ENCODE data around the gene IMPDH1. TPM values are rescaled to one million over a fixed set of nuclear protein-coding genes. Genes with fewer than 3 reads are reported as not detected.

The IMPDH1 gene
- total and polyA plus RNA-seq, 2 experiments from 2014 or later, result 34.7 to 70.5 TPM

GRCh38 chr7:128394904-128395496 is 14.8 kb downstream of the IMPDH1 start:
- Histone ChIP-seq H3K4me1 (ENCODE audit: insufficient read depth) (no peaks in the 10 kb centered on the region), H3K36me3 (replicated peaks; ENCODE audit: insufficient read depth, low read depth) (no peaks in the 10 kb centered on the region), H3K4me2 (no peak overlapping the region), H4K20me1 (ENCODE audit: insufficient read depth, poor library complexity, severe bottlenecking) (no peaks in the 10 kb centered on the region), H3K4me3 (no peak overlapping the region), H3K9me2 (replicated peaks; ENCODE audit: insufficient read depth) (no peaks in the 10 kb centered on the region), H3K27me3 (no peaks in the 10 kb centered on the region), H3K9me3 (ENCODE audit: low read depth) (no peaks in the 10 kb centered on the region), H3K27ac (no peak overlapping the region), H3K79me2 (no peaks in the 10 kb centered on the region), H2AFZ (no peak overlapping the region)
- TF ChIP-seq EZH2 (IDR thresholded peaks at IDR 0.05; ENCODE audit: borderline replicate concordance) (no peak), CTCF (IDR thresholded peaks at IDR 0.05; ENCODE audit: poor library complexity) (no peak), EZH2phosphoT487 (IDR thresholded peaks at IDR 0.05; ENCODE audit: low read depth, severe bottlenecking, unreplicated experiment) (no peak)
- DNase-seq (ENCODE audit: low spot score), result no peak
- WGBS (ENCODE audit: low lambda C conversion rate, missing lambda C conversion rate), result 95% methylated on average over 16 of the region's 16 CpGs

- H3K79me2 ChIP-seq, result no peaks in the 10 kb centered on the region
- no peak overlapping the region for H2AFZ ChIP-seq
- DNase-seq (ENCODE audit: low spot score), result no peak
Measured at GRCh38 chr7:128393526-128394330, 16.1 kb downstream of the IMPDH1 start.

GRCh38 chr7:128392446-128393327 is 17.1 kb downstream of the IMPDH1 start:
- Histone ChIP-seq H3K4me1 (ENCODE audit: insufficient read depth) (no peaks in the 10 kb centered on the region), H3K36me3 (replicated peaks; ENCODE audit: insufficient read depth, low read depth) (no peaks in the 10 kb centered on the region), H4K20me1 (ENCODE audit: insufficient read depth, poor library complexity, severe bottlenecking) (no peaks in the 10 kb centered on the region), H3K9me3 (ENCODE audit: low read depth) (no peaks in the 10 kb centered on the region), H3K4me3 (no peak overlapping the region), H3K4me2 (no peak overlapping the region), H3K9me2 (replicated peaks; ENCODE audit: insufficient read depth) (no peaks in the 10 kb centered on the region), H2AFZ (no peak overlapping the region), H3K79me2 (no peaks in the 10 kb centered on the region), H3K27me3 (peaks cover 3% of the 10 kb centered on the region), H3K27ac (no peak overlapping the region)
- 98% methylated on average over 16 of the region's 18 CpGs for WGBS (ENCODE audit: low lambda C conversion rate, missing lambda C conversion rate)
- no peak for DNase-seq (ENCODE audit: low spot score)
- TF ChIP-seq EZH2 (IDR thresholded peaks at IDR 0.05; ENCODE audit: borderline replicate concordance) (no peak), CTCF (IDR thresholded peaks at IDR 0.05; ENCODE audit: poor library complexity) (no peak), EZH2phosphoT487 (IDR thresholded peaks at IDR 0.05; ENCODE audit: low read depth, severe bottlenecking, unreplicated experiment) (no peak)

More at GRCh38 chr7:128393526-128394330, 16.1 kb downstream of the IMPDH1 start:
- H3K9me2 ChIP-seq (replicated peaks; ENCODE audit: insufficient read depth), result no peaks in the 10 kb centered on the region
- H3K4me2 ChIP-seq, result no peak overlapping the region
- H3K36me3 ChIP-seq (replicated peaks; ENCODE audit: insufficient read depth, low read depth), result no peaks in the 10 kb centered on the region
- no peak for TF ChIP-seq EZH2phosphoT487 (IDR thresholded peaks at IDR 0.05; ENCODE audit: low read depth, severe bottlenecking, unreplicated experiment)
- TF ChIP-seq CTCF (IDR thresholded peaks at IDR 0.05; ENCODE audit: poor library complexity), result no peak
- no peak for TF ChIP-seq EZH2 (IDR thresholded peaks at IDR 0.05; ENCODE audit: borderline replicate concordance)
- no peaks in the 10 kb centered on the region for H3K4me1 ChIP-seq (ENCODE audit: insufficient read depth)
- H3K9me3 ChIP-seq (ENCODE audit: low read depth), result no peaks in the 10 kb centered on the region
- no peaks in the 10 kb centered on the region for H4K20me1 ChIP-seq (ENCODE audit: insufficient read depth, poor library complexity, severe bottlenecking)
- WGBS (ENCODE audit: low lambda C conversion rate, missing lambda C conversion rate), result 96% methylated on average over 22 of the region's 23 CpGs
- H3K4me3 ChIP-seq, result no peak overlapping the region
- H3K27ac ChIP-seq, result no peak overlapping the region
- H3K27me3 ChIP-seq, result no peaks in the 10 kb centered on the region
